ENCODE results near the gene SLC16A3. TPM values are rescaled to one million over a fixed set of nuclear protein-coding genes. Genes with fewer than 3 reads are reported as not detected.
"Not testable (repeated sequence)": the region's sequence is repeated elsewhere in the genome, so short reads cannot be mapped to it uniquely, and the experiment has no call there.

The SLC16A3 gene
- total RNA-seq, 6 experiments from 2014 or later, result 4.1 to 34.0 (median 7.3) TPM

- whole genome bisulfite sequencing (ENCODE audit: insufficient coverage, low coverage, low lambda C conversion rate, missing lambda C conversion rate), result 96% methylated on average over 9 of the region's 12 CpGs
- TF ChIP-seq POLR2A (IDR thresholded peaks at IDR 0.05), result no peak
- TF ChIP-seq CTCF (IDR thresholded peaks at IDR 0.05), result no peak
- H3K27me3 ChIP-seq, result no peaks in the 10 kb centered on the region
- ATAC-seq, result no peak
- H3K27ac ChIP-seq, result no peak overlapping the region
- intact Hi-C loops (cut with DNase I), result no loop called here
- H3K9me3 ChIP-seq, result no peaks in the 10 kb centered on the region
- H3K36me3 ChIP-seq, result peaks cover 37 to 82% (median 50%) of the 10 kb centered on the region in 4 donors
- H3K4me1 ChIP-seq, result no peaks in the 10 kb centered on the region
- H3K4me3 ChIP-seq, result no peak overlapping the region
- DNase-seq, result no peak
Measured at GRCh38 chr17:82253179-82253544, 24.3 kb downstream of the SLC16A3 start.

- H3K4me1 ChIP-seq; H3K4me3 ChIP-seq; H3K27ac ChIP-seq; H3K27me3 ChIP-seq; DNase-seq; H3K9me3 ChIP-seq; ATAC-seq; intact Hi-C loops (cut with DNase I): not testable (repeated sequence)
- peaks cover 34 to 82% (median 45%) of the 10 kb centered on the region in 4 donors for H3K36me3 ChIP-seq
- 100% methylated on average over 4 of the region's 39 CpGs for WGBS (ENCODE audit: insufficient coverage, low coverage, low lambda C conversion rate, missing lambda C conversion rate)
Measured at GRCh38 chr17:82254096-82254495, 25.3 kb downstream of the SLC16A3 start.

- H3K4me3 ChIP-seq; H3K27me3 ChIP-seq; DNase-seq; H3K4me1 ChIP-seq; H3K27ac ChIP-seq; ATAC-seq; intact Hi-C loops (cut with DNase I); H3K9me3 ChIP-seq: not testable (repeated sequence)
- WGBS (ENCODE audit: insufficient coverage, low coverage, low lambda C conversion rate, missing lambda C conversion rate), result 88% methylated on average over 7 of the region's 33 CpGs
- peaks cover 32 to 82% (median 40%) of the 10 kb centered on the region in 4 donors for H3K36me3 ChIP-seq
Measured at GRCh38 chr17:82254746-82255145, 25.9 kb downstream of the SLC16A3 start.

GRCh38 chr17:82255402-82255972, 26.6 kb downstream of the SLC16A3 start:
- ATAC-seq (no peak), DNase-seq (no peak)
- H3K27me3 ChIP-seq, result no peaks in the 10 kb centered on the region
- WGBS (ENCODE audit: insufficient coverage, low coverage, low lambda C conversion rate, missing lambda C conversion rate), result 85% methylated on average over 11 of the region's 15 CpGs
- H3K9me3 ChIP-seq, result no peaks in the 10 kb centered on the region
- TF ChIP-seq POLR2A (IDR thresholded peaks at IDR 0.05) (no peak), CTCF (IDR thresholded peaks at IDR 0.05) (no peak)
- intact Hi-C loops (cut with DNase I), result no loop called here
- H3K4me3 ChIP-seq, result no peak overlapping the region
- no peaks in the 10 kb centered on the region for H3K4me1 ChIP-seq
- H3K27ac ChIP-seq, result no peak overlapping the region
- H3K36me3 ChIP-seq, result peaks cover 28 to 76% (median 36%) of the 10 kb centered on the region in 4 donors

GRCh38 chr17:82256242-82256885, 27.5 kb downstream of the SLC16A3 start:
- Histone ChIP-seq H3K9me3 (no peaks in the 10 kb centered on the region), H3K27me3 (no peaks in the 10 kb centered on the region), H3K4me1 (no peaks in the 10 kb centered on the region), H3K36me3 (peaks cover 19 to 76% (median 32%) of the 10 kb centered on the region in 4 donors), H3K27ac (no peak overlapping the region), H3K4me3 (no peak overlapping the region)
- intact Hi-C loops (cut with DNase I), result no loop called here
- ATAC-seq, result no peak
- no peak for TF ChIP-seq POLR2A (IDR thresholded peaks at IDR 0.05)
- no peak for TF ChIP-seq CTCF (IDR thresholded peaks at IDR 0.05)
- DNase-seq, result no peak
- WGBS (ENCODE audit: insufficient coverage, low coverage, low lambda C conversion rate, missing lambda C conversion rate), result 79% methylated on average over 7 of the region's 14 CpGs
